HG03469 (cell line): ENCODE data around the gene IHH.

Experiments used
- ATAC-seq: cut with Tn5 transposase; IDR thresholded peaks from one replicate; pipeline ENCODE4 v1.9.1; 2021; ENCODE audit warnings: mild to moderate bottlenecking, moderate library complexity, moderate number of reproducible peaks; ENCODE audit not compliant: unreplicated experiment

The IHH gene

GRCh38 chr2:219021591-219021990 lies 39.1 kb downstream of the IHH start:
- ATAC-seq: no peak

GRCh38 chr2:219020604-219021365 lies 39.9 kb downstream of the IHH start:
- ATAC-seq: no peak

- ATAC-seq: no peak
Observed at GRCh38 chr2:219019436-219019835, 41.3 kb downstream of the IHH start.

GRCh38 chr2:219018726-219019125 lies 42.0 kb downstream of the IHH start:
- no peak for ATAC-seq

- ATAC-seq: no peak
Observed at GRCh38 chr2:219018286-219018685, 42.4 kb downstream of the IHH start.

- ATAC-seq: no peak
Observed at GRCh38 chr2:219017201-219017931, 43.4 kb downstream of the IHH start.

GRCh38 chr2:219016721-219017120 lies 44.0 kb downstream of the IHH start:
- ATAC-seq: no peak

- ATAC-seq: no peak
Observed at GRCh38 chr2:219010873-219011272, 49.8 kb downstream of the IHH start.

GRCh38 chr2:219010162-219010756 lies 50.5 kb downstream of the IHH start:
- ATAC-seq: no peak

- no peak for ATAC-seq
Observed at GRCh38 chr2:219009294-219009693, 51.4 kb downstream of the IHH start.
